Activated CD4-positive, CD25-positive, alpha-beta regulatory T cell (primary cell): Measurements from ENCODE around the gene MDM2.
"Not testable (repeated sequence)": the region's sequence is repeated elsewhere in the genome, so short reads cannot be mapped to it uniquely, and the experiment has no call there.

Experiments used
- DNase-seq, 4 experiments: peaks; one replicate each; lab custom pipeline; 2025; lab: John Stamatoyannopoulos, UW

Gene MDM2

GRCh38 chr12:68786929-68787328 is 21.0 kb upstream of the MDM2 start:
- no peak for DNase-seq

- no peak for DNase-seq
Observed at GRCh38 chr12:68788554-68789143, 19.3 kb upstream of the MDM2 start.

- DNase-seq: no peak
Observed at GRCh38 chr12:68789144-68789878, 18.7 kb upstream of the MDM2 start.

- no peak for DNase-seq
Observed at GRCh38 chr12:68790081-68790951, 17.7 kb upstream of the MDM2 start.

GRCh38 chr12:68790952-68791234 is 17.1 kb upstream of the MDM2 start:
- DNase-seq: no peak

GRCh38 chr12:68791897-68792481 is 16.0 kb upstream of the MDM2 start:
- no peak for DNase-seq

GRCh38 chr12:68792952-68793351 is 15.0 kb upstream of the MDM2 start:
- no peak for DNase-seq

GRCh38 chr12:68793436-68793835 is 14.5 kb upstream of the MDM2 start:
- DNase-seq: no peak

- no peak for DNase-seq
Observed at GRCh38 chr12:68793975-68794652, 13.9 kb upstream of the MDM2 start.

GRCh38 chr12:68794653-68795251 is 13.2 kb upstream of the MDM2 start:
- DNase-seq: no peak

- DNase-seq: no peak
Observed at GRCh38 chr12:68796399-68796798, 11.6 kb upstream of the MDM2 start.

GRCh38 chr12:68798882-68799234 is 9.1 kb upstream of the MDM2 start:
- DNase-seq: no peak

- DNase-seq: no peak
Observed at GRCh38 chr12:68800294-68800693, 7.7 kb upstream of the MDM2 start.

GRCh38 chr12:68801124-68801523 is 6.9 kb upstream of the MDM2 start:
- DNase-seq: not testable (repeated sequence)

- DNase-seq: not testable (repeated sequence)
Observed at GRCh38 chr12:68802372-68802745, 5.6 kb upstream of the MDM2 start.

GRCh38 chr12:68802911-68803651 is 4.9 kb upstream of the MDM2 start:
- not testable (repeated sequence) for DNase-seq

- no peak for DNase-seq
Observed at GRCh38 chr12:68803948-68804656, 3.9 kb upstream of the MDM2 start.

- DNase-seq: no peak
Observed at GRCh38 chr12:68804657-68805591, 3.1 kb upstream of the MDM2 start.

GRCh38 chr12:68805592-68806120 is 2.3 kb upstream of the MDM2 start:
- no peak for DNase-seq
